DND-41 (cell line): ENCODE data around the gene SHMT2.

Source experiments
- ATAC-seq: fragments of 200-7000 bp; cut with Tn5 transposase; 3 replicates; pipeline ENCODE4 v1.9.1; 2021; ENCODE audit warnings: low read depth; ENCODE audit not compliant: insufficient read depth
- DNase-seq: peaks from one replicate; pipeline ENCODE4 v3.0.0-alpha.2; 2020
- H2AFZ ChIP-seq: 2 replicates; pipeline ENCODE4 v1.6.0; 2012; ENCODE audit warnings: low read depth, low read length
- H3K27ac ChIP-seq: 2 replicates; pipeline ENCODE4 v1.5.1; 2012; ENCODE audit warnings: low read length, inconsistent platforms
- H3K27me3 ChIP-seq: fragments of 200-600 bp; sonication (generic); 2 replicates; pipeline ENCODE4 v1.6.0; 2012; ENCODE audit warnings: low read length, mild to moderate bottlenecking, inconsistent platforms; ENCODE audit not compliant: insufficient read depth, poor library complexity
- H3K36me3 ChIP-seq: 2 replicates; pipeline ENCODE4 v1.5.1; 2012; ENCODE audit warnings: low read length, inconsistent platforms; ENCODE audit not compliant: insufficient read depth
- H3K4me1 ChIP-seq: 2 replicates; pipeline ENCODE4 v1.5.1; 2012; ENCODE audit warnings: mild to moderate bottlenecking, low read length; ENCODE audit not compliant: insufficient read depth
- H3K4me2 ChIP-seq: 2 replicates; pipeline ENCODE4 v1.6.0; 2012; ENCODE audit warnings: mild to moderate bottlenecking, moderate library complexity, low read length, inconsistent platforms; ENCODE audit not compliant: insufficient read depth
- H3K4me3 ChIP-seq, 2 experiments: fragments of 200-600 bp in 1 of 2; shearing (Covaris generic) in 1 of 2; 2 replicates each; pipeline ENCODE4 v1.5.1; 2012 to 2016; ENCODE audit warnings: inconsistent platforms in 2 of 2, low read length in 2 of 2, mild to moderate bottlenecking in 2 of 2, low read depth in 1 of 2, moderate library complexity in 1 of 2
- H3K79me2 ChIP-seq: 2 replicates; pipeline ENCODE4 v1.6.0; 2012; ENCODE audit warnings: low read length, inconsistent platforms; ENCODE audit not compliant: insufficient read depth
- H3K9ac ChIP-seq: 2 replicates; pipeline ENCODE4 v1.6.0; 2012; ENCODE audit warnings: low read depth, mild to moderate bottlenecking, inconsistent platforms, low read length, moderate library complexity
- H3K9me3 ChIP-seq: 2 replicates; pipeline ENCODE4 v1.5.1; 2012; ENCODE audit warnings: low read length, moderate library complexity, mild to moderate bottlenecking, inconsistent platforms; ENCODE audit not compliant: insufficient read depth, severe bottlenecking
- H4K20me1 ChIP-seq: 2 replicates; pipeline ENCODE4 v1.6.0; 2012; ENCODE audit warnings: low read length; ENCODE audit not compliant: insufficient read depth
- CTCF ChIP-seq: IDR thresholded peaks from 2 replicates; pipeline ENCODE4 v1.5.1; 2012; ENCODE audit warnings: borderline replicate concordance, low read length, moderate library complexity, mild to moderate bottlenecking; ENCODE audit not compliant: poor library complexity, severe bottlenecking; ENCODE audit errors: extremely low read depth
- EZH2 ChIP-seq: IDR thresholded peaks from 3 replicates; pipeline ENCODE4 v1.6.1; 2012; ENCODE audit warnings: borderline replicate concordance, low read depth, mild to moderate bottlenecking, moderate library complexity, low read length, inconsistent platforms; ENCODE audit not compliant: severe bottlenecking

SHMT2 gene

DNA sequence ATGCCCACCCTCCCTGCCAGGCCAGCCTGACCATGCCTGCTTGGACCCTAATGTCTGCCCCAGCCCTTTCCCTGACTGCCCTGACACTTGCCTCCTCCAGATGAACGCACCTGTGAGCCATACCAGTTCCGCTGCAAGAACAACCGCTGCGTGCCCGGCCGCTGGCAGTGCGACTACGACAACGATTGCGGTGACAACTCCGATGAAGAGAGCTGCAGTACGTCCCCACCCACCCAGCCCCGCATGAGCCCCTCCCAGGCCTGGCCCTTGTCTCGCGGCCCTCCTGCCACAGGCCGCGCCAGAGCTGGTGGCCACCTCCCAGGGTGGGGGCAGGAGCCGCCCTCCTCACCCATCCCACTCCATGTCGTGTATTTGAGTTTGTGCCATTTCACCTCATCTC is 27.2 kb upstream of the SHMT2 start:
- TF ChIP-seq EZH2 (no peak), CTCF (no peak)
- Histone ChIP-seq H4K20me1 (no peaks in the 10 kb centered on the region; the same call in 1 of the 2 replicates), H3K36me3 (no peaks in the 10 kb centered on the region), H3K79me2 (no peaks in the 10 kb centered on the region), H3K4me3 (no peak overlapping the region), H3K9me3 (no peaks in the 10 kb centered on the region), H3K27me3 (no peaks in the 10 kb centered on the region), H3K4me2 (no peak overlapping the region), H3K9ac (no peak overlapping the region), H2AFZ (no peak overlapping the region), H3K4me1 (no peaks in the 10 kb centered on the region), H3K27ac (no peak overlapping the region)
- ATAC-seq = no peak
- no peak for DNase-seq

DNA sequence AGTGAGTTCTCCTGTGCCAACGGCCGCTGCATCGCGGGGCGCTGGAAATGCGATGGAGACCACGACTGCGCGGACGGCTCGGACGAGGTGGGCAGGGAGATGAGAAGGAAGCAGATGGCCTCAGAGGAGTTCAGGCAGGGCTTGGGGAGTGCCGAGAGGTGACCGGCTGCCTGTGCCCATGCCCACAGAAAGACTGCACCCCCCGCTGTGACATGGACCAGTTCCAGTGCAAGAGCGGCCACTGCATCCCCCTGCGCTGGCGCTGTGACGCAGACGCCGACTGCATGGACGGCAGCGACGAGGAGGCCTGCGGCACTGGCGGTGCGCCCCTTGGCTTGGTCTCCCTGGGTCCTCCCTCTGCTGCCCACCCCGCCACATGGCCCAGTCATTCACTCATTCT is 26.3 kb upstream of the SHMT2 start:
- Histone ChIP-seq H3K36me3 (no peaks in the 10 kb centered on the region), H3K9ac (no peak overlapping the region), H3K79me2 (no peaks in the 10 kb centered on the region), H2AFZ (no peak overlapping the region), H3K4me1 (no peaks in the 10 kb centered on the region), H4K20me1 (no peaks in the 10 kb centered on the region; the same call in 1 of the 2 replicates), H3K27ac (no peak overlapping the region), H3K9me3 (no peaks in the 10 kb centered on the region), H3K4me2 (no peak overlapping the region), H3K27me3 (no peaks in the 10 kb centered on the region), H3K4me3 (no peak overlapping the region)
- TF ChIP-seq CTCF (no peak), EZH2 (no peak)
- no peak for ATAC-seq
- DNase-seq = no peak

DNA sequence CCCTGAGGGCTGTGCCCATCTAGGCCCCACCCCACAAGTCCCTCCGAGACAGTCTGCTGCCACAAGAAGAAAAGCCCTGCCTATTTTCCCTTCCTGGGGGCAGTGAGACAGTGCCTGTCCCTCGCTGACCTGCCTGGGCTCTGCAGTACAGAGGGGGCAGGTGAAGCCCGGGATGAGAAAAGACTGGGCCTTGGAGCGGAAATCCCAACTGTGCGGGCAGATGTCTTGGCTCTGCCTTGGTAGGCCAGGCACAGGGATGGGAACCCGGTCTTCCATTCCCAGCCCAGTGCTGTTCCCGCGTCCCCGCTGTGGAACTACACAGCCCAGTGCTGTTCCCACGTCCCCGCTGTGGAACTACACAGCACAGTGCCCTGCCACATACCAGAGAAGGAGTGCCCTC is 25.7 kb upstream of the SHMT2 start:
- Histone ChIP-seq H3K79me2 (no peaks in the 10 kb centered on the region), H3K4me1 (no peaks in the 10 kb centered on the region), H3K4me3 (no peak overlapping the region), H4K20me1 (no peaks in the 10 kb centered on the region; the same call in 1 of the 2 replicates), H3K9me3 (no peaks in the 10 kb centered on the region), H3K27me3 (no peaks in the 10 kb centered on the region), H3K36me3 (no peaks in the 10 kb centered on the region), H3K27ac (no peak overlapping the region), H3K4me2 (no peak overlapping the region), H3K9ac (no peak overlapping the region), H2AFZ (no peak overlapping the region)
- no peak for ATAC-seq
- no peak for DNase-seq
- no peak for TF ChIP-seq CTCF
- no peak for TF ChIP-seq EZH2

DNA sequence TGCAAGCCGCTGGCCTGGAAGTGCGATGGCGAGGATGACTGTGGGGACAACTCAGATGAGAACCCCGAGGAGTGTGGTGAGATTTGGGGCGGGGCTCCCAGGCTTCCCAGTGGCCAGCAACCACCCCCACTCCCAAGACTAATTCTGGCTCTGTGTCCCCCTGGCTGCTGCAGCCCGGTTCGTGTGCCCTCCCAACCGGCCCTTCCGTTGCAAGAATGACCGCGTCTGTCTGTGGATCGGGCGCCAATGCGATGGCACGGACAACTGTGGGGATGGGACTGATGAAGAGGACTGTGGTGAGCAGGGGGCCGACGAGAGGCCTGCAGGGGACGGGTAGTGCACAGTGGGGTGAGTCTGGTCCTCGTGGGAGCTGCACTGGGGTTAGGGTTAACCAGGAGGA is 25.1 kb upstream of the SHMT2 start:
- H3K4me3 ChIP-seq = no peak overlapping the region
- ATAC-seq (no peak), DNase-seq (no peak)
- H4K20me1 ChIP-seq = no peaks in the 10 kb centered on the region
- no peaks in the 10 kb centered on the region for H3K9me3 ChIP-seq
- H3K27ac ChIP-seq = no peak overlapping the region
- no peaks in the 10 kb centered on the region for H3K36me3 ChIP-seq
- H3K4me1 ChIP-seq = no peaks in the 10 kb centered on the region
- no peaks in the 10 kb centered on the region for H3K79me2 ChIP-seq
- H3K4me2 ChIP-seq = no peak overlapping the region
- no peak for TF ChIP-seq EZH2
- TF ChIP-seq CTCF = no peak
- no peak overlapping the region for H3K9ac ChIP-seq
- no peak overlapping the region for H2AFZ ChIP-seq
- no peaks in the 10 kb centered on the region for H3K27me3 ChIP-seq
